GM23338 (cell line): ENCODE data around the gene PLEKHB1. TPM values are rescaled to one million over a fixed set of nuclear protein-coding genes. Genes with fewer than 3 reads are reported as not detected.

Experiments used
- ATAC-seq: fragments of 200-7000 bp; cut with Tn5 transposase; 3 replicates; pipeline ENCODE4 v1.9.1; 2020
- DNase-seq: peaks from one replicate; pipeline ENCODE4 v3.0.0-alpha.2; 2015; ENCODE audit warnings: low spot score
- H2AFZ ChIP-seq: fragments of 200-600 bp; sonication (generic); 2 replicates; pipeline ENCODE4 v1.8.0; 2016; ENCODE audit warnings: antibody characterized with exemption, mild to moderate bottlenecking, moderate library complexity
- H3F3A ChIP-seq: fragments of 200-600 bp; sonication (generic); replicated peaks from 2 replicates; pipeline ENCODE4 v1.8.0; 2017; ENCODE audit warnings: antibody characterized with exemption, mixed run types, low read depth
- H3K27ac ChIP-seq: fragments of 200-600 bp; sonication (generic); 2 replicates; pipeline ENCODE4 v1.6.1; 2016; ENCODE audit warnings: low read depth
- H3K27me3 ChIP-seq: fragments of 200-600 bp; sonication (generic); 2 replicates; pipeline ENCODE4 v1.8.0; 2016; ENCODE audit warnings: mild to moderate bottlenecking, mixed run types, moderate library complexity; ENCODE audit not compliant: insufficient read depth
- H3K36me3 ChIP-seq: fragments of 200-600 bp; sonication (generic); 2 replicates; pipeline ENCODE4 v1.8.0; 2016; ENCODE audit warnings: mild to moderate bottlenecking; ENCODE audit not compliant: insufficient read depth
- H3K4me1 ChIP-seq: fragments of 200-600 bp; sonication (generic); 2 replicates; pipeline ENCODE4 v1.8.0; 2016; ENCODE audit warnings: mild to moderate bottlenecking, moderate library complexity; ENCODE audit not compliant: insufficient read depth
- H3K4me2 ChIP-seq: fragments of 200-600 bp; sonication (generic); 2 replicates; pipeline ENCODE4 v1.7.1; 2017; ENCODE audit warnings: mixed run types
- H3K4me3 ChIP-seq: fragments of 200-600 bp; sonication (generic); 2 replicates; pipeline ENCODE4 v1.6.1; 2016; ENCODE audit warnings: mixed run types
- H3K79me2 ChIP-seq: fragments of 200-600 bp; sonication (generic); replicated peaks from 2 replicates; pipeline ENCODE4 v1.8.0; 2017; ENCODE audit warnings: mild to moderate bottlenecking; ENCODE audit not compliant: insufficient read depth
- H3K9me2 ChIP-seq: fragments of 200-600 bp; sonication (generic); 2 replicates; pipeline ENCODE4 v1.8.0; 2017; ENCODE audit not compliant: insufficient read depth
- H4K20me1 ChIP-seq: fragments of 200-600 bp; sonication (generic); replicated peaks from 2 replicates; pipeline ENCODE4 v1.8.0; 2017; ENCODE audit warnings: mild to moderate bottlenecking; ENCODE audit not compliant: insufficient read depth
- H3K27ac Mint-ChIP-seq: 2 replicates; pipeline ENCODE4 v1.8.0; 2020; ENCODE audit warnings: inconsistent platforms, mild to moderate bottlenecking, moderate library complexity, mixed read lengths
- H3K27me3 Mint-ChIP-seq: 3 replicates; pipeline ENCODE4 v1.8.0; 2022; ENCODE audit warnings: low read depth, mild to moderate bottlenecking, moderate library complexity, mixed read lengths, inconsistent platforms; ENCODE audit not compliant: insufficient read depth, poor library complexity
- H3K36me3 Mint-ChIP-seq: 3 replicates; pipeline ENCODE4 v1.8.0; 2021; ENCODE audit warnings: low read depth, mild to moderate bottlenecking, inconsistent platforms, moderate library complexity, mixed read lengths
- H3K4me1 Mint-ChIP-seq: 3 replicates; pipeline ENCODE4 v1.8.0; 2020; ENCODE audit warnings: mild to moderate bottlenecking, inconsistent platforms, mixed read lengths
- H3K4me3 Mint-ChIP-seq: 3 replicates; pipeline ENCODE4 v1.8.0; 2021; ENCODE audit warnings: moderate library complexity, mild to moderate bottlenecking, inconsistent platforms, mixed read lengths
- H3K9me3 Mint-ChIP-seq: 3 replicates; pipeline ENCODE4 v1.8.0; 2020; ENCODE audit warnings: moderate library complexity, mild to moderate bottlenecking, inconsistent platforms, mixed read lengths
- EZH2phosphoT487 ChIP-seq: fragments of 200-600 bp; sonication (generic); IDR thresholded peaks from one replicate; pipeline ENCODE4 v1.8.1; 2018; ENCODE audit warnings: antibody characterized with exemption; ENCODE audit not compliant: unreplicated experiment
- REST ChIP-seq: IDR thresholded peaks from one replicate; pipeline ENCODE4 v1.6.1; 2018; ENCODE audit warnings: antibody characterized with exemption; ENCODE audit not compliant: unreplicated experiment
- STAT1 ChIP-seq: IDR thresholded peaks from one replicate; pipeline ENCODE4 v1.6.1; 2016; ENCODE audit warnings: antibody characterized with exemption; ENCODE audit not compliant: unreplicated experiment
- ZNF462 ChIP-seq: fragments of 250-450 bp; sonication (Bioruptor Pico); IDR thresholded peaks from 2 replicates; pipeline ENCODE4 v1.5.0; 2020; ENCODE audit warnings: mild to moderate bottlenecking, moderate library complexity
- polyA plus RNA-seq: library from polyadenylated mRNA; unstranded; fragments of >200 nt; fragmentation: Nextera tagmentation; extraction: Ambion mirVana; gene quantifications from 2 replicates; pipeline ENCODE4 v1.2.1, GENCODE V29; 2016
- total RNA-seq: library from RNA; depleted of rRNA; stranded (reverse); fragments of >200 nt; shearing (Covaris generic); gene quantifications from 2 replicates; pipeline ENCODE4 v1.2.3, GENCODE V29; 2014

PLEKHB1 gene
- total and polyA plus RNA-seq, 2 experiments from 2014 or later = 20.1 to 20.8 TPM

DNA sequence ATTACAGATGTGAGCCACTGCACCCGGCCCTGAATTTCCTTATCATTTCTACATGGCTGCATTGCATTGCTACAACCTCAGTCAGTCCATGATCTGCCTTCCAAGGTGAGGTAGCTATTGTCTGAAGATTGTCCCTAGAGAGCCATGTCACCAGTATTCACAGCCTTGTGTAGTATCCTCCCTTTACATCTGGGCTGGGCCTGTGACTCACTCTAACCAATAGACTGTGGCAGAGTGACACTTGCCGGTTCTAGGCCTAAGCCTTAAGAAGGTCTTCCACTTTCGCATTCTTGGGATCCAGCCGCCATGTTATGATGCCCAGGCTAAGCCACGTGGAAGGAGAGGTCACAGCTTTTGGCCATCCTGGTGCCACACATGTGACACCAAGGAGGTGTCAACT lies 10.1 kb upstream of the PLEKHB1 start:
- Mint-ChIP-seq H3K4me1 (peaks cover 7% of the 10 kb centered on the region; the same call in 1 of the 3 replicates), H3K36me3 (no peaks in the 10 kb centered on the region), H3K4me3 (no peak overlapping the region), H3K9me3 (no peaks in the 10 kb centered on the region), H3K27ac (no peak overlapping the region), H3K27me3 (peaks cover 21% of the 10 kb centered on the region)
- TF ChIP-seq REST = no peak
- TF ChIP-seq EZH2phosphoT487 = no peak
- TF ChIP-seq ZNF462 = no peak
- TF ChIP-seq STAT1 = no peak
- H3K4me1 ChIP-seq = peaks cover 7% of the 10 kb centered on the region; the same call in 1 of the 2 replicates
- DNase-seq = no peak
- H3K27me3 ChIP-seq = peaks cover 32% of the 10 kb centered on the region
- H3K4me3 ChIP-seq = no peak overlapping the region
- H4K20me1 ChIP-seq = no peaks in the 10 kb centered on the region
- peaks cover 6% of the 10 kb centered on the region; the same call in 1 of the 2 replicates for H3K9me2 ChIP-seq
- H3K79me2 ChIP-seq = no peaks in the 10 kb centered on the region
- no peak for ATAC-seq
- no peak overlapping the region for H2AFZ ChIP-seq
- no peak overlapping the region for H3K27ac ChIP-seq
- no peaks in the 10 kb centered on the region for H3F3A ChIP-seq
- no peaks in the 10 kb centered on the region for H3K36me3 ChIP-seq
- H3K4me2 ChIP-seq = no peak overlapping the region
